Smooth muscle cell of the brain vasculature (primary cell): ENCODE data around the gene TEX54.
"Not testable (repeated sequence)": the region's sequence is repeated elsewhere in the genome, so short reads cannot be mapped to it uniquely, and the experiment has no call there.

Experiments
- DNase-seq: peaks from one replicate; pipeline ENCODE4 v3.0.0-alpha.2; 2012; ENCODE audit warnings: low read depth, low spot score

TEX54 gene

DNA sequence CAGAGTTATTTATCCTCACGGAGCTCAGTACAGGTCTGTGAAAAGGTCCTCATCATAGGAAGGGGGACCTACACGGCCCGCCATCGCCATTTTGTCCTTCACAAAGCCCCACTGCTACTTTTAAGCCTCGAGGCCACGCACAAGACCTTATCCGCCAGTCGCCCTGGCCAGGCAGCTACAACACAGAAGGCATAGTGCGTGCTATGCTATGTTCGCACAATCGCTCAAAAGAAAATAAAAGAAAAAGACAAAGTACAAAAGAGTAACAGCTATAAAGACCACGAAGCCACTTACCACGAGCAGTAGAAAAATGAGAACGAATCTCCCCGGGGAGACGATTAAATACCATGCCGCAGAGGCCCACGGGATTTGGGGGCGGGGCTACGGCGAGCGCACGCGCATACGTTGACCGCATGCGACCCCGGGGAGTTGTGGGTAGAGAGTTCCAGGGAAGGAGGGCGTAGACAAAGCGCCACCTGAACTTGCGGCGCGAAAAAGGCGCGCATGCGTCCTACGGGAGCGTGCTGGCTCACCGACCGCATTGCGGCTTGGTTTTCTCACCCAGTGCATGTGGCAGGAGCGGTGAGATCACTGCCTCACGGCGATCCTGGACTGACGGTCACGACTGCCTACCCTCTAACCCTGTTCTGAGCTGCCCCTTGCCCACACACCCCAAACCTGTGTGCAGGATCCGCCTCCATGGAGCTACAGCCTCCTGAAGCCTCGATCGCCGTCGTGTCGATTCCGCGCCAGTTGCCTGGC, 23.1 kb upstream of the TEX54 start:
- peak; percentile 95 for DNase-seq

DNA sequence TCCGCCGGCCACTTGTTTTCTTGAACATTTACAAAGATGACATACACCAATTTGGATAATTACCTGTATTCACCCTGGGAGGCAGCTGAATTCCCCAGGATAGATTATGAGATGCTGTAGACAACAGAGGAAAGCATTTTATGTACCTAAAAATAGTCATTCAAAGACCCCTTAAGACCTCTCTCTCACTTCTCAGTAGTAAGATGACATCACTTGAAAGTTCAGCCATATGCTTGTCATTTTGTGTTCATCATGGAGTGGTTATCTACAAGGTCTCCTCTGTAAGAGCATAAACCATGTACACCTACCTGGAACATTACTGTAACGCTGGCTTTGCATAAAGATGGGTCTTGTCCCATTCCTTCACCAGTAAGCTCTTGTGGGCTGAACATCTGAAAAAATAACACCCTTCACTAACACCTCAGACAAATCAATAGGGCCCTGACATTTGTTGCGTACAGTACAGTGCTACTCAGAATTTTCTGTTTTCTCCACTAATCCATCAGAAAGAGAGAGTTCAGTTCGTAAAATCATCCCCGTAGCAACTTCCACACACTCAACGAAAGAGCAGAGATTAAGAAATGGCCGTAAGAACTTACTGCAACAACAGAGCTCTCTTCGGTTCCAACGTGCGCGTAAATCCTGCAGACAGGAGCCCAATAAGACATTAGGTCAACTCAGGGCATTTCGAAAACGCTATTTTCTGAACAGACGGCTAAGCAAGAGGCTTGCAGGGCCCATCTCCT, 22.4 kb upstream of the TEX54 start:
- DNase-seq = no peak

DNA sequence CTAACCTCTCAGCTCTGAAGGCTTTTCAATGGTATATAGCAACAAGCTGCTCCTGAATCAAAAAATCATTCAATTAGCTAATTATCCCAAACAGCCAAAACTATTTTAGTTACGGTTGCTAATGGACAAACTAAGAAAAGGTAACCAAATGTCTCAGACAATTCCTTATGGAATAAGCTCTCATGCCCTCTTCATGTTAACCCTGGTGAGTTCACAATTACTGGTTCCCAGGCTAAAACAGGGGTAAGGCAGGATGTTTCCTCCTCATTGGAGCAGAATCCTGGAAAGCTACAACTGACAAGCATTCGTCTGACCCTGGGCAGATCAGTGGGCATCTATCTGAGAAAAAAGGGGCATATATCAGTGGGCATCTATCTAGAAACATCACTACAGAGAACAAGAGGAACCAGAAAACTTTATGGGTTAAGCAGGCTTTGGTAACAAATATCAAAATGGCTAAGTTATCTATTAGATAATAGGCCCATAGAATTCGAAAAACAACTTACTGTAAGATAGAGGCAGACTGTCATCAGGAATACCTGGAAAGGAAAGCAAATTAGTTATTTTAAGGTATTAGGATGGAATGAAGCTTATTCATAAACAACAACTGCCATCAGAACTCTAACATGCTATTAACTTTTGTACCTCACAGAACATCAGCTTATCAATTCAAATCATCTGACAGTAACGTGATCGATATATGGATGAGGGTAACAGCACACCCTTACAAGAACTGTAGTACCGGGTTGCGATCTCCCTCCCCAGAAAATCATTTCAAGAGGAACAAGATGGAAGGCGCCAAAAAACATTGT, 21.6 kb upstream of the TEX54 start:
- no peak for DNase-seq

DNA sequence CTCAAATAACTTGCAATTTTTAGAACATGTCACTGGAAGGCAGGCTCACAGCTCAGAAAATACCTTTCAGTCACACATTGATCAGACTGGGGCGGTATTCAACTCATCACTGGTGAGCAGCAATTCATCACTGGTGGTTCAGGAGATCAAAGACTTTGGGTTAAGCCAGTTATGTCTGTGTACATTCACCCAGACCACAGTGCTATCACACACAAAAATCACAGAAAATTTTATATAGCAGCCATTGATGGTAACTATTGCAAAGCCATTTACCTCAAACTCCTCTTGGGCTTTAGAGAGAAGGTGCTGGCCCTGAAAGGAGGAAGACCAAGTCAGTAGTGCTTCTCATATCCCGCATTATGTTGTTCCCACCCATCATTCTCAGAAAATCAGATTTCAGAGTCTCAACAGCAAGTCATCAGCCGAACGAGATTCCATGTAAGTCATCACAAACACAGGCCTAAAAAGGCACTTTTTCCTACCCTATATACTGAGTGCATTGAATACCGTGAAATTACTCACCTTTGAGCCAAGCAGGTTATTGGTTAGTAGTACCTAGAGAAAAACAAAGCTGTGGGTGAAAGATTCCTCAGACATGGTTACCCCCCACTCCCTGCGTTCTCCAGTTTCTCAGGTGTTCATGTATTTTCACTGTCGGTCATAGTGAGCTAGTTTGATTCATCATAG, 20.8 kb upstream of the TEX54 start:
- no peak for DNase-seq

DNA sequence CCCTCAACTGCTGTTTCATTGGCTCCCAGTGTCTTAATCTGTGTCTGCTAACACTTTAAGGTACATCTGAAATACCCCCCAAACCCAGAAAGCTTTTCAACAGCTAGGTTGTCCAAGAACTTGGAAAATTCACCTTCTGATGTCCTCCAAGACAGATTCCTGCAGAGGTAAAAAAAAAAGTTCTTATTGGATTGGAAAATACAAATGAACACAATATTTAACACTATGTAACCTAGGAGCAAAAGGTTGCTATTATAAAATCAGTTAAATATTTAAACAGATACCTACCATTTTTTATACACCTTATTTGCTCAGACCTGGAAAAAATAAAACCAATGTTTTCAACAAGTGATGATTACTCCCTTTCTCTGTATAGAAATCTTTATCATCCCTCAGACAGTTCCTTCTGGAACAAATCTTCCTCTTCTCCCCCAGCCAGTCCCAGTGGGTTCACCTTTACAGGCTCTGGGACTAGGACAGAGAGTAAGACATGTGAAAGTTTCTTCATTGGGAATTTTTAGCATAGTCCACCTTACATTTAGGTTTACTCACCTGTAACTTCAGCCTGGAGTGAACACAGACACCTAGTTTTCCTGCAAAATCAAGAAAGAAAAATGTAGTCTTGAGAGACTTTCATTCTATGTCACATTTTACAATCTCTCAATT, 20.0 kb upstream of the TEX54 start:
- no peak for DNase-seq

GRCh38 chr11:62851807-62852522, 19.3 kb upstream of the TEX54 start:
- DNase-seq = no peak

- no peak for DNase-seq
Measured at GRCh38 chr11:62850911-62851806, 18.5 kb upstream of the TEX54 start.

DNA sequence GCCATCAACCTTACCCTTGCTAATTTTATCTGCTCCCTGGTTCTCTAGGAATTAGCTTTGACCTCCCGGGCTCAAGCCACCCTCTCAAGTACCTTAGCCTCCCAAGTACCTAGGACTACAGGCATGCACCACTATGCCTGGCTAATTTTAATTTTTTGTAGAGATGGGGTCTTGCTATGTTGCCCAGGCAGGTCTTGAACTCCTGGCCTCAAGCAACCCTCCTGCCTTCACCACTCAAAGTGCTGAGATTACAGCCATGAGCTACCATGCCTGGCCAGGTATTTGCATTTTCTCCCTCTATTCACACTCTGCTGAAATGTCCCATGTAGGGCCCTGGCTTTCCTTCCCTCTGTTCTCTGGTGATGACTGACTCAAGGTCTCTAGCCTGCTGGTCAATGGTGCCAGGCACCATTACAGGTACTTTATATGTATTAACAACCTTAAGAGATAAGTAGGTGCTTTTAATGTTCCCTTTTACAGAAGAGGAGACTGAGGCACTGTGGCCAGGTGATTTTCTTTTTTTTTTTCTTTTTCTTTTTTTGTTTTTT, 15.2 kb upstream of the TEX54 start:
- no peak for DNase-seq

- DNase-seq = no peak
Measured at GRCh38 chr11:62846177-62846576, 13.5 kb upstream of the TEX54 start.

GRCh38 chr11:62844154-62844553, 11.5 kb upstream of the TEX54 start:
- no peak for DNase-seq

DNA sequence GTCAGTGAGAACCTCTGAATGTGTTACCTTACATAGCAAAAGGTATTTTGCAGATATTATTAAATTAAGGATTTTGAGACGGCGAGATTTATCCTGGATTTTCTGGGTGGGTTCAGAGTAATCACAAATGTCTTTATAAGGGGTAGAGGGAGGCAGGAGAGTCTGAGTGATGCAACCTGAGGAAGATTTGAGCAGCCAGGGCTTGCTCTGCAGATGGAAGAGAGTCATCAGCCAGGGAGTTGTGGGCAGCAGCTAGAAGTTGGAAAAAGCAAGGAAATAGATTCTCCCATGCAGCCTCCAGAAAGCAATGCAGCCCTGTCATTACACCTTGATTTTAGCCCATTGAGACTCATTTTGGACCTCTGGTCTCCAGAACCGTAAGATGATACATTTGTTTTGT, 10.8 kb upstream of the TEX54 start:
- DNase-seq = no peak

- not testable (repeated sequence) for DNase-seq
Measured at GRCh38 chr11:62842891-62843290, 10.2 kb upstream of the TEX54 start.

GRCh38 chr11:62842171-62842741, 9.6 kb upstream of the TEX54 start:
- no peak for DNase-seq

GRCh38 chr11:62841361-62842170, 8.9 kb upstream of the TEX54 start:
- DNase-seq = peak; percentile 93

GRCh38 chr11:62840721-62841360, 8.2 kb upstream of the TEX54 start:
- peak; percentile 36 for DNase-seq

DNA sequence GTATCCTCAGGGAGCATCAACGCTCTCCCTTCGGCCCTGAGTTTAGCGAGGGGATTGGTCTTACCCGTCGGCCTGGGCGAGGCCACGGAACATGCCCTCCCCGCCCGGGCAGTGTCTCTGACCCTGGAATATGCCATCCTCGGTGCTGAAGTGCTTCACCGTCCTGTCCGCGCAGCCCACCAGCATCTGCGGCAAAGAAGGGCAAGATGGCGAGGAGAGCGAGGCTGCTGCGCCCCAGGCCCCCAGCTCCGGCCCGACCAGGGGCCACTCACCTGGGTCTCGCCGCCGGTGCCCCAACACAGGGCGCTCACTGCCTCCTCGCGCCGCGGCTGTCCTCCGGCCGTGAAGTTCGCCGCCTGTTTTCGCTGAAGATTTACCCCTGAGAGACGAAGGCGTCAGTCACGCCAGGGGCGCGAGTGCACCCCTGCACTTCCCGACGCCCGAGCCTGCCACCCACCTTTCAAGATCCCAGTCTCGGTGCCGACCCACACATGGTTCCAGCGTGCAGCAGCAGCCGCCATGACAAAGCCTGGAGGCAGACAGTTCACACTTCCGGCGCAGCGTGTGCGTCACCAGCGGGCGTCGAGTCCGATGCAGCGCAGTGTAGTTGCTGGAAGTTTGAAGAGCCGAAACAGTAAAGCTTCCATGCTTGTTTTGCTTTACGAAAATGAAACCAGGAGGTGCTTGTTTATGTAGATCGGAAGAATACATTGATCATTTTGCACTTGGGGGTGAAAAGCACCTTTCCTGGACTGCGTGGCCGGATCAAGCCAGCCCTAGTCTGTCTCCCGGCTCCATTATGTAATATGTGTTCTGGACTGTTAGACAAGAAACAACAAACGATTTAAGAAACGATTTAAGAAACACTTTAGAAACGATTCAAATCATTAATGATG, 6.7 kb upstream of the TEX54 start, which contains the start of gene WDR74:
TSS of gene WDR74 (minus strand) at position 541 of the 896 bp plus-strand sequence. CDS start at position 521, 20 bp downstream.
- DNase-seq = peak; percentile 81
